Rectal smooth muscle tissue (tissue), 1 donor: ENCODE data around the gene SND1.

ENCODE experiments used
- H3K27ac ChIP-seq: one replicate; pipeline ENCODE4 v1.7.0; 2013; ENCODE audit warnings: low read depth, low read length, inconsistent platforms
- H3K27me3 ChIP-seq: one replicate; pipeline ENCODE4 v1.7.0; 2013; ENCODE audit warnings: low read length; ENCODE audit not compliant: control insufficient read depth, insufficient read depth
- H3K36me3 ChIP-seq: one replicate; pipeline ENCODE4 v1.7.0; 2013; ENCODE audit warnings: low read length; ENCODE audit not compliant: control insufficient read depth, insufficient read depth
- H3K4me1 ChIP-seq: one replicate; pipeline ENCODE4 v1.7.0; 2013; ENCODE audit warnings: low read length; ENCODE audit not compliant: control insufficient read depth, insufficient read depth
- H3K4me3 ChIP-seq: one replicate; pipeline ENCODE4 v1.7.0; 2013; ENCODE audit warnings: low read length
- H3K9ac ChIP-seq: one replicate; pipeline ENCODE4 v1.7.0; 2013; ENCODE audit warnings: low read length

The SND1 gene

GRCh38 chr7:127946111-127946510 is 294.1 kb downstream of the SND1 start:
- H3K36me3 ChIP-seq = no peaks in the 10 kb centered on the region
- H3K4me1 ChIP-seq = no peaks in the 10 kb centered on the region
- no peak overlapping the region for H3K9ac ChIP-seq
- H3K4me3 ChIP-seq = no peak overlapping the region
- H3K27me3 ChIP-seq = no peaks in the 10 kb centered on the region
- no peak overlapping the region for H3K27ac ChIP-seq

DNA sequence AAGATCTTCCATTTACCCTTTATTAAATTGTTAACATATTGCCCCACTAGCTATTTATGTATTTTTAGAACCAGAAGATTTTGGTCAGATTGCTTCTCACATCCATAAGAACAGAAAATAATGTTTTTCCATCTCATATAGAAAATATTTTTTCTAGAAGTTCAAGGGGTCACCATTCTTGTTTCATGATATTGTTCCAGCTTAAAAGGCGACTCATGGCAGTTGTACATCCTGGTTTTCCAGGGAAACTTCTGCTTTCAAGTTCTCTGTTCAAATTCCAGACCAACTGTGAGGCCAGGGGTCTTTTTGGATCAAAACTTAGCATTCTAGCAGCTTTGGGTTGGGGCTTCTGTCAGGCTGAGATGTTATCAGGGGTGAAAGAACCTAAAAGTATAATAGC is 294.9 kb downstream of the SND1 start:
- Histone ChIP-seq H3K9ac (no peak overlapping the region), H3K4me3 (no peak overlapping the region), H3K27ac (no peak overlapping the region), H3K27me3 (no peaks in the 10 kb centered on the region), H3K4me1 (no peaks in the 10 kb centered on the region), H3K36me3 (no peaks in the 10 kb centered on the region)

GRCh38 chr7:127948312-127948711 is 296.3 kb downstream of the SND1 start:
- Histone ChIP-seq H3K4me1 (no peaks in the 10 kb centered on the region), H3K36me3 (no peaks in the 10 kb centered on the region), H3K9ac (no peak overlapping the region), H3K4me3 (no peak overlapping the region), H3K27me3 (no peaks in the 10 kb centered on the region), H3K27ac (no peak overlapping the region)

DNA sequence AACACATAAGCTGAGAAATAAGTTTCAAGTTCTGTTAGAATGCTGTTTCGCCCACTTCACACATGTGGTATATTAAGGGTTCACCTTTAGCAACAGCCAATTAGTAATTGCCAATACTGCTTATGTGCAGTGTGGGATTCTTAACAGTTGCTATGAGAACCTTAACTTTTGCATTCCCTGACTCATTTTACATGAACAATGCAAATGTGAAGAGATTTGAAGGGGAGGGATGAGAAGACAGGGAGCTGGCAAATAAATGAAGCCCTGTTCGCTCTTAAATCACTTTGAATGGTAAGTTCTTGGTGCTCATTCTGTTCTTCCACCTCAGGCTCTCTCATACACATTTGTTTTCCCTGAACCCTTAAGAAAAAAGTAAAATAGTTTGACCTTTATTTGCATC is 296.9 kb downstream of the SND1 start:
- no peak overlapping the region for H3K4me3 ChIP-seq
- peaks cover under 1% of the 10 kb centered on the region for H3K4me1 ChIP-seq
- no peak overlapping the region for H3K9ac ChIP-seq
- H3K27ac ChIP-seq = no peak overlapping the region
- no peaks in the 10 kb centered on the region for H3K27me3 ChIP-seq
- H3K36me3 ChIP-seq = no peaks in the 10 kb centered on the region

- H3K9ac ChIP-seq = no peak overlapping the region
- peaks cover 8% of the 10 kb centered on the region for H3K4me1 ChIP-seq
- H3K4me3 ChIP-seq = no peak overlapping the region
- no peaks in the 10 kb centered on the region for H3K36me3 ChIP-seq
- no peak overlapping the region for H3K27ac ChIP-seq
- H3K27me3 ChIP-seq = no peaks in the 10 kb centered on the region
These were observed 297.8 kb downstream of the SND1 start for GRCh38 chr7:127949769-127950222.

- Histone ChIP-seq H3K27me3 (no peaks in the 10 kb centered on the region), H3K9ac (no peak overlapping the region), H3K4me3 (no peak overlapping the region), H3K4me1 (peaks cover 11% of the 10 kb centered on the region), H3K36me3 (no peaks in the 10 kb centered on the region), H3K27ac (no peak overlapping the region)
These were observed 298.4 kb downstream of the SND1 start for GRCh38 chr7:127950233-127950935.

DNA sequence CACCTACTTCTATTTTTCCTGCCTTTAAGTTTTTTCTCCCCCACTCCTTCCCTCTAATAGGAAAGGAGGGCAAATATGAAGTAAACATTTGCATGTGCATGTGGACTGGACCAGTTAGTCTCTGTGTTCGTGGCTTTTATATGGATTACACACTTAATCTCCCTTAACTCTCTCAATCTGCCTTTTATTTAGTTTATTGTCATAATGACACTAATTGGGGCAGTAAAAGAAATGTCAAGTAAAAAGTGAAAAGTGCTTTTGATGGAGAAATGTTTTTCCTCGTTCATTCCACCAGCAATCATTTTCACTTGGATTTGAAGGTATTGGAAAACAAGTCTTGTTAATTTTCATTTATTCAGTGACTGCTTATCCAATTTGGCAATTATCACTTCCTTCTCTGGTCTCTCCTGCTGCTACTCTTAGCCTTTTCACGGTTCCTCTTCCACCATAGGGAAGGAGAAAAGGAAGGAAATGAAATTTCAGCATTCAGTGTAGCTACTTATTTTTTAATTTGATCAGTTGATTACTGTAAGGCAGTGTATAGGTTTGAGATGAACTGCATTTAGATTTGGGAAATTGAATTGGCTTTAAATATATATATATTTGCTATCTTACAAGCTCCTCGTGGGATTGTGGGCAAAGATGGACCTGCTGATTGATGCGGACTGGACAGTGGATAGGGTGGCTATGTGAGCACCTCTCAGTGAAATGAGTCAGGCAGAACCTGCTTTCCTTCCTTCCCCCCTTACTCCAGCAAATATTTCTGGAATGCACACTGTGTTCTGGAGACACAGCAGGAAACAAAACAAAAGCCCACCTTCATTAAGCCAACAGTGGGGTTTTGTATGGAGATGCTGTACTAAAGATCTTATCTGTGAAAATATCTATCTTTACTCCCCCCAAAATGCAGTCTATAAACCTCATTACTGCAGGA is 301.7 kb downstream of the SND1 start:
- Histone ChIP-seq H3K4me1 (peaks cover 15% of the 10 kb centered on the region), H3K9ac (no peak overlapping the region), H3K27me3 (no peaks in the 10 kb centered on the region), H3K27ac (peak overlapping the region; percentile 33), H3K36me3 (no peaks in the 10 kb centered on the region), H3K4me3 (no peak overlapping the region)

GRCh38 chr7:127954357-127954748 is 302.4 kb downstream of the SND1 start:
- no peaks in the 10 kb centered on the region for H3K36me3 ChIP-seq
- H3K4me3 ChIP-seq = no peak overlapping the region
- H3K27ac ChIP-seq = peak overlapping the region; percentile 33
- peaks cover 15% of the 10 kb centered on the region for H3K4me1 ChIP-seq
- H3K9ac ChIP-seq = no peak overlapping the region
- H3K27me3 ChIP-seq = no peaks in the 10 kb centered on the region

DNA sequence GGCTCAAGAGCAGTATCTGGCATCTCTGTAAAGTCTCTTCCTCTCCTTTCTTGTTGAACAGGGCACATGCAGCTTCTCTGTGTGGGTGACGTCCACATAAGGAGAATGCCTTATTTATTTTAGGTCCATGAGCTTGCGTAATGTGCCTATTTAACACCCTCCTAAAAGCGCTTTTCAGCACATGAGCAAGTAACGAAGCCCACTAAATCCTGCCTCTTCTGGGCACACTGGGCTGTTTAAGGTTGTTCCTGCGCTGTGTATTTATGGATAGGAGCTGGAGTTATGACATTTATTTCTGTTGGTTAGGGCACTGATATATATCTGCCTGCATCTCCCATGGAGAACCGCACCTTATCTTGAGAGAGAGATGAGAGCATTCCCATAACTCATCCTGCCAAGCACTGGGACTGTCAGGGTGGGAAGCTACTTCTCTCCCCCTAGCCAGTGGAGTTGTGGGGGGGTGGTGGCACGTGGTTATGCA is 303.1 kb downstream of the SND1 start:
- Histone ChIP-seq H3K4me3 (no peak overlapping the region), H3K4me1 (peaks cover 15% of the 10 kb centered on the region), H3K27me3 (no peaks in the 10 kb centered on the region), H3K9ac (no peak overlapping the region), H3K27ac (peak overlapping the region; percentile 33), H3K36me3 (no peaks in the 10 kb centered on the region)

DNA sequence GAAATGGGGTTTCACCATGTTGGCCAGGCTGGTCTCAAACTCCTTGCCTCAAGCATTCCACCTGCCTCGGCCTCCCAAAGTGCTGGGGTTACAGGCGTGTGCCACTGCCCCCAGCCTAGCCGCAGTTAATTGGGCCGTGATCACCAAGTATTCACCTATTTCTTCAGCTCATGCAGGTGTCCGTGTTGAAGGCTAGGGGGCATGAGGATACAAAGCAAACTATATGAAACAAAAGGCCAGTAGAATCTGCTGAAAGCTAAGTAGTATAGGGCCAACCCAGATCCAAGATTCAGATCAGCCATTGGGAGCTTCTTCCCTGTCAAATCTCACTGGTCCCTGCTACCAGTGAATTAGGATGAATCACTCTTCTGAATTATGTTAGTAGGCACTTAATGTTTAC is 305.9 kb downstream of the SND1 start:
- Histone ChIP-seq H3K4me1 (peaks cover 15% of the 10 kb centered on the region), H3K27ac (no peak overlapping the region), H3K27me3 (no peaks in the 10 kb centered on the region), H3K4me3 (no peak overlapping the region), H3K36me3 (no peaks in the 10 kb centered on the region), H3K9ac (no peak overlapping the region)

GRCh38 chr7:127959770-127960169 is 307.8 kb downstream of the SND1 start:
- Histone ChIP-seq H3K9ac (no peak overlapping the region), H3K4me1 (peaks cover 7% of the 10 kb centered on the region), H3K36me3 (no peaks in the 10 kb centered on the region), H3K27ac (no peak overlapping the region), H3K27me3 (no peaks in the 10 kb centered on the region), H3K4me3 (no peak overlapping the region)

- Histone ChIP-seq H3K4me1 (no peaks in the 10 kb centered on the region), H3K4me3 (no peak overlapping the region), H3K27me3 (no peaks in the 10 kb centered on the region), H3K27ac (no peak overlapping the region), H3K9ac (no peak overlapping the region), H3K36me3 (no peaks in the 10 kb centered on the region)
These were observed 309.9 kb downstream of the SND1 start for GRCh38 chr7:127961786-127962453.
